ENCODE data around the gene ASCL2.

ASCL2 gene

DNA sequence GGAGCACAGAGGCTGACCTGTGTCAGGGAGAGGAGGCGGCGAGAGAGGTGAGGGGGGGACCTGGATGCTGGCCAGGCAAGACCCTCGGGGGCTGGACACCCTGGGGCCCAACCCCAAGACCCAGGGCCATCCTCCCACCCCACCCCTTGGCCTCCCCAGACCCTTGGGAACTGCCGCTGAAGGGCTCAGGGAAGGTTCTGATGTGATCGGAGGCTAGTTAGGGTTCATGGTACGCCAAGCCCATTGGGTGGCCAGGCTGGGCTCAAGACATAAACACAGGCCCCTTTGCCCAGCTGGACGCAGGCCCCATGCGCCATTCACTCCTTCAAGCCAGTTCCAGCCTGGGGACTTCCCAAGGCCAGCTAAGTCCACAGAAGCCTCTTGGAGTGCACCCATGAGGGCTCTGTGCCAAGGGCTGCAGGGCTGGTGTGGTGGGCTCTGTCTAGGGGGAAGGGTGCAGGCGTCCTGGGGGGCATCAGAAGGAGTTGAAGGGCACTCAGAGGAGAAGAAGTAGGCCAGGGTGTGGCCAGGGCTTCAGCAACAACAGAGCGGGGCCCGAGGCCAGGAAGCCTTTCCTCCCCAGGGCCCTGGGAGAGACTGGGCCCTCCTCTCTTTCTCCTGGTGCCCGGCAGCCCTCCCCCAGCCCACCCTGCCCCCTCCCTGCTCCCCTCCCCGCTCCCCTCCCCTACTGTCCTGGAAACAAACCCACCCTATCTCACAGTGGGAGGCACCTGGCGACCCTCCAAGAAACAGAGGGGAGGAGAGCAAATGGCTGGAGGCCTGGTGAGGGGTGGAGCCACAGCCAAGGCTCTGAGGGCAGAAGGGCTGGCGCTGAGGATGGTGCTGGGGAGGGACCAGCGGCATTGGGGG lies 44.4 kb upstream of the ASCL2 start:
- no peak for DNase-seq
- Histone ChIP-seq H3K27ac (ENCODE audit: low read depth, low read length) (no peak overlapping the region), H3K14ac (ENCODE audit: low read length) (no peak overlapping the region), H3K23ac (ENCODE audit: low read length) (no peak overlapping the region), H4K8ac (ENCODE audit: low read depth, low read length) (no peak overlapping the region), H3K79me1 (ENCODE audit: low read length) (no peaks in the 10 kb centered on the region), H3K9ac (ENCODE audit: low read length) (no peak overlapping the region), H3K4me2 (ENCODE audit: low read length) (no peak overlapping the region), H2AK5ac (ENCODE audit: low read length) (no peak overlapping the region), H3K4me1 (ENCODE audit: control insufficient read depth in 1 of 2, insufficient read depth in 2 of 2, low read length in 2 of 2) (no peaks in the 10 kb centered on the region), H4K91ac (ENCODE audit: low read depth, low read length) (no peak overlapping the region), H2AFZ (ENCODE audit: insufficient read depth, low read length, poor library complexity) (no peak overlapping the region), H3K36me3 (ENCODE audit: control insufficient read depth in 1 of 2, insufficient read depth in 2 of 2, low read length in 2 of 2) (no peaks in the 10 kb centered on the region), H3K27me3 (ENCODE audit: insufficient read depth, low read length) (no peaks in the 10 kb centered on the region), H4K12ac (ENCODE audit: low read depth, low read length) (no peak overlapping the region), H2BK5ac (ENCODE audit: low read depth, low read length, poor library complexity) (no peak overlapping the region), H2BK12ac (ENCODE audit: low read length) (no peak overlapping the region), H3K79me2 (ENCODE audit: control insufficient read depth, insufficient read depth, low read length, poor library complexity) (no peaks in the 10 kb centered on the region), H3K9me3 (ENCODE audit: insufficient read depth, low read depth, low read length) (peaks cover 2% of the 10 kb centered on the region), H3K4ac (ENCODE audit: low read depth, low read length) (no peak overlapping the region), H3K4me3 (ENCODE audit: low read depth, low read length) (no peak overlapping the region), H3K18ac (ENCODE audit: low read length) (no peak overlapping the region), H2BK120ac (ENCODE audit: insufficient read depth, low read length, poor library complexity) (no peak overlapping the region)
- WGBS (ENCODE audit: extremely low coverage, insufficient coverage, insufficient read length) = no CpG with 5 or more reads among the region's 16 CpGs

DNA sequence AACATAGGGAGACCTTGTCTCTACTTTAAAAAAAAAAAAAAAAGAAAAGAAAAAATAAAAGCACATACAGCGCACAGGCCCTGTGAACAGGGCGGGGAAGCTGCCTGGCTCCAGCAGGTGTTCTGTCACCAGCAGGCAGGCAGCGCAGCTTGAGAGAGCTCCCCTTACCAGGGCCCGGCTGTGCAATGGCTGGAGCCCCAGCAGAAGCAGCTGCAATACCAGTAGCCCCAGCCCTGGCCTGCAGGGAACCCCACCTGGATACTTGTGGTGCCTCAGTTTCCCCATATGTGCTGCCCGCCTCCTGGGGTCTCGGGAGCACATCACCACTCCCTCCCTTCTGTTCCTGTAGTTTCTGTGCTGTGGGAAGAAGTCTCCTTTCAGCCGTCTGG lies 43.7 kb upstream of the ASCL2 start:
- no peak for DNase-seq
- H3K18ac ChIP-seq (ENCODE audit: low read length) = no peak overlapping the region
- no peaks in the 10 kb centered on the region for H3K4me1 ChIP-seq (ENCODE audit: control insufficient read depth in 1 of 2, insufficient read depth in 2 of 2, low read length in 2 of 2)
- H3K4me3 ChIP-seq (ENCODE audit: low read depth, low read length) = no peak overlapping the region
- no peak overlapping the region for H3K23ac ChIP-seq (ENCODE audit: low read length)
- no peaks in the 10 kb centered on the region for H3K79me1 ChIP-seq (ENCODE audit: low read length)
- no peak overlapping the region for H4K8ac ChIP-seq (ENCODE audit: low read depth, low read length)
- H4K12ac ChIP-seq (ENCODE audit: low read depth, low read length) = no peak overlapping the region
- H3K4ac ChIP-seq (ENCODE audit: low read depth, low read length) = no peak overlapping the region
- WGBS (ENCODE audit: extremely low coverage, insufficient coverage, insufficient read length) = no CpG with 5 or more reads among the region's 7 CpGs
- H3K9me3 ChIP-seq (ENCODE audit: insufficient read depth, low read depth, low read length) = peaks cover 2% of the 10 kb centered on the region
- H3K79me2 ChIP-seq (ENCODE audit: control insufficient read depth, insufficient read depth, low read length, poor library complexity) = no peaks in the 10 kb centered on the region
- no peak overlapping the region for H2AK5ac ChIP-seq (ENCODE audit: low read length)
- no peak overlapping the region for H3K4me2 ChIP-seq (ENCODE audit: low read length)
- H2BK5ac ChIP-seq (ENCODE audit: low read depth, low read length, poor library complexity) = no peak overlapping the region
- no peak overlapping the region for H2AFZ ChIP-seq (ENCODE audit: insufficient read depth, low read length, poor library complexity)
- no peak overlapping the region for H3K27ac ChIP-seq (ENCODE audit: low read depth, low read length)
- no peaks in the 10 kb centered on the region for H3K36me3 ChIP-seq (ENCODE audit: control insufficient read depth in 1 of 2, insufficient read depth in 2 of 2, low read length in 2 of 2)
- no peak overlapping the region for H4K91ac ChIP-seq (ENCODE audit: low read depth, low read length)
- H2BK12ac ChIP-seq (ENCODE audit: low read length) = no peak overlapping the region
- H3K27me3 ChIP-seq (ENCODE audit: insufficient read depth, low read length) = no peaks in the 10 kb centered on the region
- no peak overlapping the region for H2BK120ac ChIP-seq (ENCODE audit: insufficient read depth, low read length, poor library complexity)
- H3K14ac ChIP-seq (ENCODE audit: low read length) = no peak overlapping the region
- H3K9ac ChIP-seq (ENCODE audit: low read length) = no peak overlapping the region

DNA sequence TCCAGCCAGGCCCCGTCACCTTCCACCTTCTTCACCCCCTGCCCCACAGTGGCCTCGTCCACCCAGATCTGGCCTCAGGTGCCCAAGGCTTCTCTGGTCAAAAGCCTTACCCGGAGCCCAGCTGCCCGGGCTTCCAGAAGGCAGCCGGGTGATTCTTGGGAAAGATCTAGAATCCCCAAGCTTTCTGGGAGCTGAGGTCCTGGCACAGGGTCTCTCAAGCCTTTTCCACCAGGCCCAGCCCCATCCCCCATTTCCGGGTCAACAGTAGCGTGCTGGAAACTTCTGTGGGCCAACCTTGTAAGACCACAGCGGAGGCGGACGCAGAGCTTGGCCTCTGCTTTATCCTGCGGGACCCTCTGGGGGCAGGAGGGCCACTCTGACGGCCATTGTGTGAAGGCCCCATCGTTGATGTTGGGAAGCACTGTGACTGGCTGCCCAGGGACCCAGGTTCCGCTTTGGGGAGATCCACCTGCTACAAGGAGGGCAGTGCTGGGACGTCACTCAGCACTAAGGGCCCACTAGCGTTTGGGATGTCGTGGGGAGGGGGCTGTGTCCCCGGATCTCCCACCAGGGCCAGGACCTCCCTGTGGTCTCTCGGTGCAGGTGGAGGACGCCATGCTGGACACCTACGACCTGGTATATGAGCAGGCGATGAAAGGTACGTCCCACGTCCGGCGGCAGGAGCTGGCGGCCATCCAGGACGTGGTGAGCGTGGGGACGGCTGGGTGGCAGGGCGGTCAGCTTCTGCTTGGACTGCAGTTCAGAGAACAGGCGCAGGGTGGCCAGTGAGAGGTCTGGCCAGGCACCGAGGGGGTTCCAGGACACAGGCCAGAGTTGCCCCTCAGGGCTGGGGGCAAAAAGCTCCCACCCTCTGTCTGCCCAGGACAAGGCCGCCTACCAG lies 42.9 kb upstream of the ASCL2 start:
- no peak overlapping the region for H4K91ac ChIP-seq (ENCODE audit: low read depth, low read length)
- no peak overlapping the region for H3K23ac ChIP-seq (ENCODE audit: low read length)

DNA sequence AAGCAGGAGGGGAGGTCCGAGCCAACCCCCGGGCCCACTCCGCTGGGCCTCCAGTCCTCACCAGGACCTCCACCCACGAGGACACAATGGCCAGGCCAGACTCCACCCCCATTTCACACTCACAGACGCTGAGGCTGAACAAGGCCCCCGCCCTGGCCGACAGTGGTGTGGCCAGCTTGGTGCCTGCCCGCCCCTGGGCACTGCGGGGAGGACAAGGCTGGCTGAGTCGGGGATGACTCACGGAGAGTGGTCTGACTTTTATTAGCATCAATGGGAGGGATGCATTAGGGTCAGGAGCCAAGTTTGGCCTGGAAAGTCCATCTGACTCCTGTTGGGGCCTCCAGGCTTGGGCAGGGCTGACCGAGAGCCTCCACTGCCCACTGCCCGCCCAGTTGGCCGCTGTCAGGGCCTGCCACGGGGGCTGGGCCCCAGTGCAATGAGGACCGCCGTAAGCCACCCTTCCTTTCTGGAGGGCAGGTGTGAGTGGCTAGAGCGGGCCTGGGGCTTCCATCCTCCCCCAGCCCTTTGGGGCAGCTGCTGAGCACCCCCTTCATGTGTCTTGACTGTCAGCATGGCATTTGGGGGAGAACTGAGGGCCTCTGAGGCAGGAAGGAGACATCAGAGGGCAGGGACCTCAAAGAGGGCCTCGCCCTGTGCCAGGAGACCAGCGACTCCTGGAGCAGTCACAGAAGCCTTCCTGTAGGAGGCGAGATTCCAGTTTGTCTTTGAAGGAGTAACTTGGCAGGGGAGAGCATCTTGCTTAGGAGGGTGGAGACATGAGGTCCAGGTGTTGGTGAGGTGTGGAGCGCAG lies 42.0 kb upstream of the ASCL2 start:
- Histone ChIP-seq H3K18ac (ENCODE audit: low read length) (no peak overlapping the region), H3K4me1 (ENCODE audit: control insufficient read depth in 1 of 2, insufficient read depth in 2 of 2, low read length in 2 of 2) (no peaks in the 10 kb centered on the region), H2AK5ac (ENCODE audit: low read length) (no peak overlapping the region), H4K8ac (ENCODE audit: low read depth, low read length) (no peak overlapping the region), H3K9me3 (ENCODE audit: insufficient read depth, low read depth, low read length) (peaks cover 2% of the 10 kb centered on the region), H3K9ac (ENCODE audit: low read length) (no peak overlapping the region), H3K23ac (ENCODE audit: low read length) (no peak overlapping the region), H2BK5ac (ENCODE audit: low read depth, low read length, poor library complexity) (no peak overlapping the region), H3K27me3 (ENCODE audit: insufficient read depth, low read length) (no peaks in the 10 kb centered on the region), H3K79me1 (ENCODE audit: low read length) (no peaks in the 10 kb centered on the region), H2BK12ac (ENCODE audit: low read length) (no peak overlapping the region), H3K4me2 (ENCODE audit: low read length) (no peak overlapping the region), H3K14ac (ENCODE audit: low read length) (no peak overlapping the region), H4K12ac (ENCODE audit: low read depth, low read length) (no peak overlapping the region), H3K36me3 (ENCODE audit: control insufficient read depth in 1 of 2, insufficient read depth in 2 of 2, low read length in 2 of 2) (no peaks in the 10 kb centered on the region), H3K79me2 (ENCODE audit: control insufficient read depth, insufficient read depth, low read length, poor library complexity) (no peaks in the 10 kb centered on the region), H3K4ac (ENCODE audit: low read depth, low read length) (no peak overlapping the region), H3K4me3 (ENCODE audit: low read depth, low read length) (no peak overlapping the region), H3K27ac (ENCODE audit: low read depth, low read length) (no peak overlapping the region), H4K91ac (ENCODE audit: low read depth, low read length) (no peak overlapping the region), H2AFZ (ENCODE audit: insufficient read depth, low read length, poor library complexity) (no peak overlapping the region), H2BK120ac (ENCODE audit: insufficient read depth, low read length, poor library complexity) (no peak overlapping the region)
- no peak for DNase-seq
- no CpG with 5 or more reads among the region's 22 CpGs for WGBS (ENCODE audit: extremely low coverage, insufficient coverage, insufficient read length)

More for the DNA sequence above, 42.9 kb upstream of the ASCL2 start:
- Histone ChIP-seq H3K4ac (ENCODE audit: low read depth, low read length) (no peak overlapping the region), H3K79me1 (ENCODE audit: low read length) (no peaks in the 10 kb centered on the region), H3K36me3 (ENCODE audit: control insufficient read depth in 1 of 2, insufficient read depth in 2 of 2, low read length in 2 of 2) (no peaks in the 10 kb centered on the region), H2BK120ac (ENCODE audit: insufficient read depth, low read length, poor library complexity) (no peak overlapping the region), H2BK5ac (ENCODE audit: low read depth, low read length, poor library complexity) (no peak overlapping the region), H3K4me1 (ENCODE audit: control insufficient read depth in 1 of 2, insufficient read depth in 2 of 2, low read length in 2 of 2) (no peaks in the 10 kb centered on the region), H3K14ac (ENCODE audit: low read length) (no peak overlapping the region), H2BK12ac (ENCODE audit: low read length) (no peak overlapping the region), H4K12ac (ENCODE audit: low read depth, low read length) (no peak overlapping the region), H4K8ac (ENCODE audit: low read depth, low read length) (no peak overlapping the region), H3K79me2 (ENCODE audit: control insufficient read depth, insufficient read depth, low read length, poor library complexity) (no peaks in the 10 kb centered on the region), H3K27me3 (ENCODE audit: insufficient read depth, low read length) (no peaks in the 10 kb centered on the region), H3K27ac (ENCODE audit: low read depth, low read length) (no peak overlapping the region), H3K9me3 (ENCODE audit: insufficient read depth, low read depth, low read length) (peaks cover 2% of the 10 kb centered on the region), H3K9ac (ENCODE audit: low read length) (no peak overlapping the region), H3K4me3 (ENCODE audit: low read depth, low read length) (no peak overlapping the region), H3K4me2 (ENCODE audit: low read length) (no peak overlapping the region), H2AFZ (ENCODE audit: insufficient read depth, low read length, poor library complexity) (no peak overlapping the region), H3K18ac (ENCODE audit: low read length) (no peak overlapping the region), H2AK5ac (ENCODE audit: low read length) (no peak overlapping the region)
- DNase-seq = no peak
- no CpG with 5 or more reads among the region's 34 CpGs for WGBS (ENCODE audit: extremely low coverage, insufficient coverage, insufficient read length)
